ENCODE data around the gene ABCC12. TPM values are rescaled to one million over a fixed set of nuclear protein-coding genes. Genes with fewer than 3 reads are reported as not detected.

ABCC12 gene
- total and polyA plus RNA-seq, 2 of the 4 experiments (the other 2 are of a cell fraction) = under 0.01 TPM; not detected in 1

DNA sequence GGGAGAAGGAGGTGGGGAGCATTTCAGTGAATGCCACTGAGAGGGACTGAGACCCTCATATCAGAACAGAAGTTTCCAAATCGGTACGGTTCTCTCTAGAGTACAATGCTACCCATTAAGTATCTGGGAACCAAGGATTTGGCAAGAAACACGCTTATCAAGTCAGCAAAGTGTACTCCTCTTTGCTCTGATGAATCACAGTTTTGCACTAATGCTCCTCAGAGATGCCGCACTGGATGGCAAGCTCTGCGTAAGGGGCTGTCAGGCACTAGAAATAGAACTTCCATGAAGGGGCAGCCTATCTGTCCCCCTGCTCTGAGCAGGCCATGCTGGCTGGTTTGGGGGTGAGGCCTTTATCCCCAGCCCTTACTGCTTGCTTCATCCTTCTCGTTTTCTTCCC, 4.8 kb upstream of the ABCC12 start:
- Histone ChIP-seq H3K27ac (ENCODE audit: insufficient read depth, low read length) (no peak overlapping the region), H2AK9ac (replicated peaks; ENCODE audit: low read depth, low read length, poor library complexity) (no peak overlapping the region), H3K4me3 (ENCODE audit: insufficient read depth, low read depth, low read length) (no peak overlapping the region), H3K9me3 (ENCODE audit: control insufficient read depth, insufficient read depth, low read length) (no peaks in the 10 kb centered on the region), H3K27me3 (ENCODE audit: control insufficient read depth, insufficient read depth, low read length) (no peaks in the 10 kb centered on the region), H3K36me3 (ENCODE audit: control insufficient read depth, insufficient read depth, low read length) (no peaks in the 10 kb centered on the region), H3K9ac (ENCODE audit: low read depth, low read length) (no peak overlapping the region), H3K4me2 (ENCODE audit: low read depth, low read length) (no peak overlapping the region), H3K56ac (ENCODE audit: extremely low read depth, insufficient read depth, low read length) (no peak overlapping the region), H3K18ac (ENCODE audit: low read depth, low read length) (no peak overlapping the region), H3K23ac (ENCODE audit: low read depth, low read length) (no peak overlapping the region), H2AFZ (replicated peaks; ENCODE audit: low read length, poor library complexity) (no peak overlapping the region), H3K9me1 (ENCODE audit: insufficient read depth, low read length) (0 out of 2 replicates have a peak, but pooled peaks cover 5% of the 10 kb centered on the region), H3K79me1 (ENCODE audit: low read depth in 1 of 2, low read length in 2 of 2) (no peaks in the 10 kb centered on the region), H4K8ac (ENCODE audit: low read depth in 2 of 2, low read length in 2 of 2) (no peak overlapping the region), H3K4me1 (ENCODE audit: control insufficient read depth, insufficient read depth, low read length) (peaks cover 2% of the 10 kb centered on the region), H3K14ac (replicated peaks; ENCODE audit: low read depth, low read length) (no peak overlapping the region), H4K20me1 (ENCODE audit: insufficient read depth, low read length) (no peaks in the 10 kb centered on the region), H2BK20ac (ENCODE audit: low read depth, low read length) (no peak overlapping the region), H2AK5ac (ENCODE audit: low read depth, low read length) (no peak overlapping the region), H3K4ac (ENCODE audit: low read depth, low read length) (no peak overlapping the region), H4K91ac (ENCODE audit: insufficient read depth, low read depth, low read length) (no peak overlapping the region), H2BK15ac (ENCODE audit: low read depth, low read length) (no peak overlapping the region), H2BK5ac (ENCODE audit: low read depth, low read length, poor library complexity, severe bottlenecking) (no peak overlapping the region), H2BK120ac (ENCODE audit: low read depth, low read length) (no peak overlapping the region), H4K5ac (ENCODE audit: low read depth, low read length) (no peak overlapping the region)
- BruUV-seq (replicated peaks) = no TSS peak
- POLR2A ChIA-PET (ENCODE audit: unreplicated experiment) = no interaction called here
- WGBS, 2 experiments (ENCODE audit: extremely low coverage in 2 of 2, insufficient read length in 1 of 2) = 67% methylated on average over 3 of the region's 6 CpGs; no CpG with 5 or more reads in 1 of the 2 experiments
- TF ChIP-seq MAZ (IDR thresholded peaks at IDR 0.05; ENCODE audit: borderline replicate concordance, low read depth, low read length) (no peak), CEBPB (IDR thresholded peaks at IDR 0.05; ENCODE audit: low read depth, low read length) (no peak), CHD1 (IDR thresholded peaks at IDR 0.05; ENCODE audit: low read depth, low read length) (no peak), RFX5 (IDR thresholded peaks at IDR 0.05; ENCODE audit: low read depth, low read length) (no peak), RAD21 (IDR thresholded peaks at IDR 0.05; ENCODE audit: low read length) (no peak), MXI1 (IDR thresholded peaks at IDR 0.05; ENCODE audit: borderline replicate concordance, low read depth, low read length) (no peak), MAFK (IDR thresholded peaks at IDR 0.05; ENCODE audit: low read depth, low read length) (no peak), FOS (IDR thresholded peaks at IDR 0.05; ENCODE audit: low read depth, low read length) (no peak), POLR2A (IDR thresholded peaks at IDR 0.05; ENCODE audit: low read depth, low read length) (no peak), BHLHE40 (IDR thresholded peaks at IDR 0.05; ENCODE audit: low read depth, low read length) (no peak), NFE2L2 (IDR thresholded peaks at IDR 0.05; ENCODE audit: low read depth, low read length) (no peak), RCOR1 (IDR thresholded peaks at IDR 0.05; ENCODE audit: insufficient replicate concordance, low read length) (no peak), SMC3 (IDR thresholded peaks at IDR 0.05; ENCODE audit: low read depth, low read length) (no peak)
- TF ChIP-seq, protein P1, sequence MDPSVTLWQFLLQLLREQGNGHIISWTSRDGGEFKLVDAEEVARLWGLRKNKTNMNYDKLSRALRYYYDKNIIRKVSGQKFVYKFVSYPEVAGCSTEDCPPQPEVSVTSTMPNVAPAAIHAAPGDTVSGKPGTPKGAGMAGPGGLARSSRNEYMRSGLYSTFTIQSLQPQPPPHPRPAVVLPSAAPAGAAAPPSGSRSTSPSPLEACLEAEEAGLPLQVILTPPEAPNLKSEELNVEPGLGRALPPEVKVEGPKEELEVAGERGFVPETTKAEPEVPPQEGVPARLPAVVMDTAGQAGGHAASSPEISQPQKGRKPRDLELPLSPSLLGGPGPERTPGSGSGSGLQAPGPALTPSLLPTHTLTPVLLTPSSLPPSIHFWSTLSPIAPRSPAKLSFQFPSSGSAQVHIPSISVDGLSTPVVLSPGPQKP (IDR thresholded peaks at IDR 0.05; ENCODE audit: borderline replicate concordance, low read depth, low read length) = no peak
- TF ChIP-seq, protein P2, sequence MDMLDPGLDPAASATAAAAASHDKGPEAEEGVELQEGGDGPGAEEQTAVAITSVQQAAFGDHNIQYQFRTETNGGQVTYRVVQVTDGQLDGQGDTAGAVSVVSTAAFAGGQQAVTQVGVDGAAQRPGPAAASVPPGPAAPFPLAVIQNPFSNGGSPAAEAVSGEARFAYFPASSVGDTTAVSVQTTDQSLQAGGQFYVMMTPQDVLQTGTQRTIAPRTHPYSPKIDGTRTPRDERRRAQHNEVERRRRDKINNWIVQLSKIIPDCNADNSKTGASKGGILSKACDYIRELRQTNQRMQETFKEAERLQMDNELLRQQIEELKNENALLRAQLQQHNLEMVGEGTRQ (IDR thresholded peaks at IDR 0.05; ENCODE audit: low read depth, low read length) = no peak
- TF ChIP-seq, protein P3, sequence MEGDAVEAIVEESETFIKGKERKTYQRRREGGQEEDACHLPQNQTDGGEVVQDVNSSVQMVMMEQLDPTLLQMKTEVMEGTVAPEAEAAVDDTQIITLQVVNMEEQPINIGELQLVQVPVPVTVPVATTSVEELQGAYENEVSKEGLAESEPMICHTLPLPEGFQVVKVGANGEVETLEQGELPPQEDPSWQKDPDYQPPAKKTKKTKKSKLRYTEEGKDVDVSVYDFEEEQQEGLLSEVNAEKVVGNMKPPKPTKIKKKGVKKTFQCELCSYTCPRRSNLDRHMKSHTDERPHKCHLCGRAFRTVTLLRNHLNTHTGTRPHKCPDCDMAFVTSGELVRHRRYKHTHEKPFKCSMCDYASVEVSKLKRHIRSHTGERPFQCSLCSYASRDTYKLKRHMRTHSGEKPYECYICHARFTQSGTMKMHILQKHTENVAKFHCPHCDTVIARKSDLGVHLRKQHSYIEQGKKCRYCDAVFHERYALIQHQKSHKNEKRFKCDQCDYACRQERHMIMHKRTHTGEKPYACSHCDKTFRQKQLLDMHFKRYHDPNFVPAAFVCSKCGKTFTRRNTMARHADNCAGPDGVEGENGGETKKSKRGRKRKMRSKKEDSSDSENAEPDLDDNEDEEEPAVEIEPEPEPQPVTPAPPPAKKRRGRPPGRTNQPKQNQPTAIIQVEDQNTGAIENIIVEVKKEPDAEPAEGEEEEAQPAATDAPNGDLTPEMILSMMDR (conservative IDR thresholded peaks at IDR 0.05; ENCODE audit: low read depth, low read length) = no peak
- DNase-seq = no peak
- CTCF ChIA-PET = interaction anchor here (1.3 kb wide), 1 partner anchor 1019 kb away, joined by 4 read pairs; no protein-coding TSS in a partner anchor
- intact Hi-C loops (cut with micrococcal nuclease) (no loop called here), in situ Hi-C loops (cut with MboI; ENCODE audit: low sequenced_read_pairs) (loop anchor here (5.0 to 25.0 kb wide), 4 partner anchors 423 to 1213 kb away; partner anchors contain the start of genes ITFG1 and PHKB), dilution Hi-C loops (cut with HindIII; ENCODE audit: low sequenced_read_pairs, unreplicated experiment) (no loop called here)
- ATAC-seq (ENCODE audit: low read depth) = no peak
